OCI-LY3 (cell line): ENCODE measurements around the gene SESN3.

ENCODE experiments used
- H2AFZ ChIP-seq: fragments of 200-600, 300-600 bp; shearing (Covaris generic); 2 replicates; pipeline ENCODE4 v1.6.0; 2014; ENCODE audit warnings: antibody characterized with exemption, low read depth, low read length
- H3K27ac ChIP-seq: fragments of 200-600, 300-600 bp; sonication (generic); 2 replicates; pipeline ENCODE4 v1.5.1; 2014; ENCODE audit warnings: mild to moderate bottlenecking, low read length, moderate library complexity, mixed read lengths
- H3K27me3 ChIP-seq: fragments of 200-600, 300-600 bp; sonication (generic); 2 replicates; pipeline ENCODE4 v1.6.1; 2014; ENCODE audit warnings: low read depth, low read length, mixed read lengths
- H3K36me3 ChIP-seq: fragments of 200-600, 300-600 bp; sonication (generic); replicated peaks from 2 replicates; pipeline ENCODE3; 2014; ENCODE audit warnings: low read depth, low read length, mixed read lengths
- H3K4me1 ChIP-seq: fragments of 300-600, 200-600 bp; sonication (generic); 2 replicates; pipeline ENCODE4 v1.6.1; 2014; ENCODE audit warnings: low read length, mixed read lengths
- H3K4me2 ChIP-seq: fragments of 200-600, 300-600 bp; sonication (generic); 2 replicates; pipeline ENCODE4 v1.6.1; 2014; ENCODE audit warnings: low read length, mixed read lengths
- H3K4me3 ChIP-seq: fragments of 300-600, 200-600 bp; sonication (generic); 2 replicates; pipeline ENCODE4 v1.5.1; 2014; ENCODE audit warnings: antibody characterized with exemption, mild to moderate bottlenecking, low read length, moderate library complexity
- H3K79me2 ChIP-seq: fragments of 300-600, 200-600 bp; shearing (Covaris generic); 2 replicates; pipeline ENCODE4 v1.6.1; 2014; ENCODE audit warnings: mild to moderate bottlenecking, low read length, mixed read lengths
- H3K9ac ChIP-seq: fragments of 300-600, 200-600 bp; shearing (Covaris generic); 2 replicates; pipeline ENCODE4 v1.6.0; 2014; ENCODE audit warnings: mild to moderate bottlenecking, low read length, moderate library complexity
- H3K9me3 ChIP-seq: fragments of 200-600, 300-600 bp; shearing (Covaris generic); 2 replicates; pipeline ENCODE4 v1.6.1; 2014; ENCODE audit warnings: low read length, mixed read lengths; ENCODE audit not compliant: insufficient read depth
- H4K20me1 ChIP-seq: fragments of 200-600, 300-600 bp; sonication (generic); 2 replicates; pipeline ENCODE4 v1.6.1; 2016; ENCODE audit warnings: low read length, mixed read lengths; ENCODE audit not compliant: insufficient read depth
- EZH2phosphoT487 ChIP-seq: fragments of 200-600 bp; shearing (Covaris generic); IDR thresholded peaks from 2 replicates; pipeline ENCODE4 v1.6.1; 2018; ENCODE audit warnings: antibody characterized with exemption, mixed run types, low read depth
- TF ChIP-seq, protein P1 (sequence below): fragments of 200-600, 300-600 bp; sonication (generic); IDR thresholded peaks from 2 replicates; pipeline ENCODE4 v1.5.1; 2014; ENCODE audit warnings: antibody characterized with exemption, low read length, low read depth

Gene SESN3

DNA sequence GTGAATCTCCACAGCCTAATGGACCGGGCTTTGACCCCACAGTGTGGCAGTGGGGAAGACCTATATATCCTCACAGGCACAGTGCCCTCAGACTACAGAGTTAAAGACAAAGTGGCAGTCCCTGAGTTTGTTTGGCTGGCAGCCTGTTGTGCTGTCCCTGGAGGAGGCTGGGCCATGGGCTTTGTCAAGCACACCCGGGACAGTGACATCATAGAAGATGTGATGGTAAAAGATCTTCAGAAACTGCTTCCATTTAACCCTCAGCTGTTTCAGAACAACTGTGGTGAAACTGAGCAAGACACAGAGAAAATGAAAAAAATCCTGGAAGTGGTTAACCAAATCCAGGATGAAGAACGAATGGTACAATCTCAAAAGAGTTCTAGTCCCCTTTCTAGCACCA is 102.4 kb downstream of the SESN3 start:
- Histone ChIP-seq H3K79me2 (no peaks in the 10 kb centered on the region), H4K20me1 (no peaks in the 10 kb centered on the region), H3K4me3 (no peak overlapping the region), H3K4me1 (no peaks in the 10 kb centered on the region), H3K36me3 (no peaks in the 10 kb centered on the region), H3K9me3 (no peaks in the 10 kb centered on the region), H3K27me3 (no peaks in the 10 kb centered on the region), H3K9ac (no peak overlapping the region), H2AFZ (no peak overlapping the region), H3K4me2 (no peak overlapping the region), H3K27ac (no peak overlapping the region)
- TF ChIP-seq EZH2phosphoT487, result no peak
- TF ChIP-seq, protein P1, sequence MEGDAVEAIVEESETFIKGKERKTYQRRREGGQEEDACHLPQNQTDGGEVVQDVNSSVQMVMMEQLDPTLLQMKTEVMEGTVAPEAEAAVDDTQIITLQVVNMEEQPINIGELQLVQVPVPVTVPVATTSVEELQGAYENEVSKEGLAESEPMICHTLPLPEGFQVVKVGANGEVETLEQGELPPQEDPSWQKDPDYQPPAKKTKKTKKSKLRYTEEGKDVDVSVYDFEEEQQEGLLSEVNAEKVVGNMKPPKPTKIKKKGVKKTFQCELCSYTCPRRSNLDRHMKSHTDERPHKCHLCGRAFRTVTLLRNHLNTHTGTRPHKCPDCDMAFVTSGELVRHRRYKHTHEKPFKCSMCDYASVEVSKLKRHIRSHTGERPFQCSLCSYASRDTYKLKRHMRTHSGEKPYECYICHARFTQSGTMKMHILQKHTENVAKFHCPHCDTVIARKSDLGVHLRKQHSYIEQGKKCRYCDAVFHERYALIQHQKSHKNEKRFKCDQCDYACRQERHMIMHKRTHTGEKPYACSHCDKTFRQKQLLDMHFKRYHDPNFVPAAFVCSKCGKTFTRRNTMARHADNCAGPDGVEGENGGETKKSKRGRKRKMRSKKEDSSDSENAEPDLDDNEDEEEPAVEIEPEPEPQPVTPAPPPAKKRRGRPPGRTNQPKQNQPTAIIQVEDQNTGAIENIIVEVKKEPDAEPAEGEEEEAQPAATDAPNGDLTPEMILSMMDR, result no peak

DNA sequence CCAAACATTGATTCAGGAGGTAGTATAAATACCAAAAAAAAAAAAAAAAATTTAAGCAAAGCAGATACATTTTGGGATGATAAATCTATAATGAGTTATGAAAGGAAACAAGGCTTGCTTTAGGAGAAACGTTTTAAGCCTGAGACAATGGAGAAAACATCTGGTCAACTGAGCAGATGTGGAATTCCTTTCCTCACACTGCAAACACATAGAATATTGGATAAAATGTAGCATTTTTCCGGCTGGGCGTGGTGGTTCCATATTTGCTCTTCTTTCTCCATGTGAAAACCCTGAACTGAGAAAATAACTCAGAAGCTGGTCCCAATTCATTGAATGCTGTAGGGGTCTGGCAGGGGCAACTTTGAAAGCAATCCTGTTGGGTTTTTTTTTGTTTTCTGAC is 107.4 kb downstream of the SESN3 start:
- TF ChIP-seq EZH2phosphoT487, result no peak
- TF ChIP-seq, protein P1, result no peak

DNA sequence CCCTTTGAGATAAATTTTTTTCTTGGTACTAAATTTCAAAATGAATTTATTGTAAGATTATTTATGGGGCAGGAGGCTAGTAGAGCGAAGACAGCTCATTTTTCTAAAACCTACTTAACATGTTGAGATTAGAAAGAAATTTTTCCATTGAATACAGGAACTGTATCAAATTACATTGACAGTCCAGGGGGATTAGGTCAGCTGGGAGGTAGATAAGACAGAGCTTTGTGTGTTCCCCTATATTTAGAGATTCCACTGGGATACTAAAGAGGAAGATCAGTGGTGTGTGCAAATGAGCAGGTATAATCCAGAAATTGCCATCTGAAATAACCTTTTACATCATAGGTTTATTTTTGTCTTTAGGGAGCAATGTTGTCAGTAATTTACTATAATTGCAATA is 109.3 kb downstream of the SESN3 start:
- Histone ChIP-seq H4K20me1 (no peaks in the 10 kb centered on the region), H3K4me1 (no peaks in the 10 kb centered on the region), H3K27me3 (no peaks in the 10 kb centered on the region), H3K4me3 (no peak overlapping the region), H3K9me3 (no peaks in the 10 kb centered on the region), H2AFZ (no peak overlapping the region), H3K79me2 (no peaks in the 10 kb centered on the region), H3K36me3 (no peaks in the 10 kb centered on the region), H3K4me2 (no peak overlapping the region), H3K9ac (no peak overlapping the region), H3K27ac (no peak overlapping the region)
- TF ChIP-seq, protein P1, result no peak
- no peak for TF ChIP-seq EZH2phosphoT487

More for the DNA sequence above, 107.4 kb downstream of the SESN3 start:
- H3K79me2 ChIP-seq, result no peaks in the 10 kb centered on the region
- no peak overlapping the region for H3K4me2 ChIP-seq
- H4K20me1 ChIP-seq, result no peaks in the 10 kb centered on the region
- no peak overlapping the region for H3K9ac ChIP-seq
- H3K9me3 ChIP-seq, result no peaks in the 10 kb centered on the region
- H2AFZ ChIP-seq, result no peak overlapping the region
- no peak overlapping the region for H3K4me3 ChIP-seq
- no peaks in the 10 kb centered on the region for H3K4me1 ChIP-seq
- no peaks in the 10 kb centered on the region for H3K27me3 ChIP-seq
- no peaks in the 10 kb centered on the region for H3K36me3 ChIP-seq
- H3K27ac ChIP-seq, result no peak overlapping the region

DNA sequence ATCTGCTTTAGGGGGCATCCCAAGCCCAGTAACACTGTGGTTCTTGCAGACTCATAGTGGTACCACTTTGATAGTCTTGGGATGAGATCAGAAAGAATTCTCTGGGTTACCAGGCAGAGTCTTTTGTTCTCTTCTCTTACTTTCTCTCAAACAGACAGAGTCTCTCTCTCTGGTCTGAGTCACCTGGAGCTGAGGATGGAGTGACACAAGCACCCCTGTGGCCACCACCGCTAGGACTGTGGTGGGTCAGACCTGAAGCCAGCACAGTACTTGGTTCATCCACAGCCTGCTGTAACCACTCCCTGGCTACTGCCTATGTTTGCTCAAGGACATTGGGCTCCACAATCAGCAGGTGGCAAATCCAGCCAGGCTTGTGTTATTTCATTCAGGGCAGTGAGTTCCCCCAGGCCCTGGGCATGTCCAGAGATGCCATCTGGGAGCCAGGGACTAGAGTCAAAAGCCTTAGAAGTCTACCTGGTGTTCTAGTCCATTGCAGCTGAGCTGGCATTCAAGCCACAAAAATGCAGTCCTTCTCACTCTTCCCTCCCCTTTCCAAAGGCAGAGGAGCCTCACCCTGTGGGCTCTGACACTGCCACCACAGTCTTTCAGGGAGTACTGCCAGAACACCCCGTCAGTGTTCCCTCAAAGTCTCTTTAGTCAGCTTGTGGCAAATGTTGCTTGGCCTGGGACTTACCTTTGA is 111.5 kb downstream of the SESN3 start:
- Histone ChIP-seq H3K4me3 (no peak overlapping the region), H3K79me2 (no peaks in the 10 kb centered on the region), H2AFZ (no peak overlapping the region), H3K4me2 (no peak overlapping the region), H3K27ac (no peak overlapping the region), H4K20me1 (no peaks in the 10 kb centered on the region), H3K4me1 (no peaks in the 10 kb centered on the region), H3K36me3 (no peaks in the 10 kb centered on the region), H3K27me3 (no peaks in the 10 kb centered on the region), H3K9ac (no peak overlapping the region), H3K9me3 (no peaks in the 10 kb centered on the region)
- TF ChIP-seq, protein P1, result no peak
- no peak for TF ChIP-seq EZH2phosphoT487
